T-helper 1 cell (primary cell): ENCODE results near the gene GEMIN4.

Source experiments
- DNase-seq, 5 donors: peaks; one replicate each; pipeline ENCODE4 v3.0.0-alpha.2; 2012 to 2020

The GEMIN4 gene

DNA sequence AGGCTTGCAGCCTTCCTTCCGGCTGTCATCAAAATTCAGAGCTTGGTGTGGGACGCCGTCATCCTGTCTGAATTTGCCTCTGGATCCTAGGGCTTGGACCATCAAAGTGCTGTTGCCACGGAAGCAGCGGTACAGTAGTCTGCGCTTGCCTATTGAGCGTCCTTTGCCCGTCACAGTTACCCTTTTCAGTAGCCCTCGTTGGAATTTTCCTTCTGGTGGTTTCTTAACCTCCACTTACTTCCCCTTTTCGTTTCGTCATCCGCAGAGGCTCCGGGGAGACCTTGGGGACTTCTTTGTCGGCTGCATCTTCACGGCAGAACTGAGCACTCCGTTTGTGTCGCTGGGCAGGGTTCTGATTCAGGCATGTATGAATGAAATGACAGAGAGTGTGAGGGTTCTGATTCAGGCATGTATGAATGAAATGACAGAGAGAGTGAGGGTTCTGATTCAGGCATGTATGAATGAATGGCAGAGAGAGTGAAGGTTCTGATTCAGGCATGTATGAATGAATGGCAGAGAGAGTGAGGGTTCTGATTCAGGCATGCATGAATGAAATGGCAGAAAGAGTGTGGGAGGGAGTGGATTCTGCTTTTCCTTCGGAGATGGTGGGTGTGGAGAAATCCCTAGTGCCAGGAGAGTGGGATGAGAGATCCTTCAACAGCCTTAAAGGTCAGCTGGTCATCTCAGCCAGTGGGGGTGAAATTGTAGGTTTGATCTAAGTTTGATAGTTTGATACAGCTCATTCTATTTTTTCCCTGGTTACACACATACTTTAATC, 11.6 kb downstream of the GEMIN4 start:
- peak in 1 of 5 donors; percentile 52 for DNase-seq

DNA sequence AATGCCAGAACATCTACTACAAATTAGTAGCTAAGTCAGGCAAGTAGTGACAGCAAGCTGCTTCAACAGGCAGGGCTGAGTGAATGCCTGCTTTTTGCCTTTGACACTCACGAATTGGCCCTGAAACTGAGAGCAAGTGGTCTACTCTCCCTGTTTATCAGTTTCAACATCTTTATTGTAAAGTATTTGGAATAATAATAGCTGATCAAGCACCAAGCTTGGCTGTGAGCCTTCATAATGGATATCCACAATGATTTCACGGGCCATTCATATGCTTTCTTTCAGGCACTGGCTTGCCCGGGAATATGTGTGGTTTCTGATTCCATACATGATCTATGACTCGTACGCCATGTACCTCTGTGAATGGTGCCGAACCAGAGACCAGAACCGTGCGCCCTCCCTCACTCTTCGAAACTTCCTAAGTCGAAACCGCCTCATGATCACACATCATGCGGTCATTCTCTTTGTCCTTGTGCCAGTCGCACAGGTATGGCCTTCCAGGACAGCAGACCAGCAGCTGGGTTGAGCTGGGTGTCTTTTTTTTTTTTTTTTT, 14.4 kb downstream of the GEMIN4 start:
- DNase-seq: no peak

DNA sequence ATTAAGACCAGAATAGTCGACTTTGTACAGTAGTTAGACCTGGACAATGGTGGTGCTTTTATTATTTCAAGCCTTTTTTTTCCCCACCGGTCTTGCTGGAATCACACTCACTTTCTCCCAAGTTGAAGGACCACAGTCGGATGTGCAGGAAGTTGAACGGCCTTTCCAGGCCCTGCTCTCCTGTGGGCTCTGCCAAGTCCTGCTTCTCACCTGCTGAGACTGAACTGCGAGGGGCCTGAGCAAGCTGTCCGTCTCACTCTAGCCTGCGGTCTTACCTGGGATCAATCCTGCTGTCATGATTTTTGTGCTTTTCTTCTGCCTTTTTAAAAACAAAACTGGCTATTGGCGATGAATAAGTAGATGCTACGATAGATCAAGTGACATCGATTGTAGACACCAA, 18.3 kb downstream of the GEMIN4 start:
- DNase-seq: no peak

DNA sequence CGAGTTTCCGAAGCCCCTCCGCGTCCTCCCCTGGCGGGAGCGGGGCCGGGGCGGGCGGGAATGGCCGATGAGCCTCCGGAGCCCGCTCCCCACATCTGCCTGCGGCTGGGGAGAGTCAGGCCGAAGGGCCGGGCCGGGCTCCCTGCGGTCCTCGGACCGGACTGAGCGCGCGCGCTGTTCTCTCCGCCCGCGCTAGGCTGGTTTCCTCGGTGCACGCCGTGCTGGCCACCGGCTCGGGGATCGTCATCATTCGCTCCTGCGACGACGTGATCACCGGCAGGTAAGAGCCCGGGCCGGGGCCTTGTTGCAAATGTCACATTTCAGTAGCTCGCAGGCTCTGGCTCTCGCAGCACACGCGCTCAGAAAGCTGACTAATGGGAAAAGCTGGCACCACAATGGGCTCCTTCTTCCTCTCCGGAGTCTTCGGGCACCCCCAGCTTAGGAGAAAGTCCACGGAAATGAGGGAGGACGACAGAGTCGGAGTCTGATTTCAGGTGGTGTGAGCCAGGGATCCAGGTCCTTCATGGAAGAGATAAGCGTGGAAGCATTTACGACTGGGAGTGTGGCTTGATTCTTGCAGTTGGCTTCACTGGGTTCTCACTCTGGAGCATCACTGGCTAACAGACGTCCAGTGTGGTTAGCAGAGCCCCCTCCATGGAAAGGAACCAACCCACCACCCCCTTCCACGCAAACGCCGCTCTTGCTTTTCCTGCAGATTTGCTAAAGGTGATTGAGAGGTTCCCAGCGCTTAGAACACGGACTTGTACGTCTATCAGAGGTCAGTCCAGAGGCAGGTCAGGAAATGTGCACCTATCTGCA, 19.0 kb downstream of the GEMIN4 start:
- peak in 1 of 5 donors; percentile 30 for DNase-seq

DNA sequence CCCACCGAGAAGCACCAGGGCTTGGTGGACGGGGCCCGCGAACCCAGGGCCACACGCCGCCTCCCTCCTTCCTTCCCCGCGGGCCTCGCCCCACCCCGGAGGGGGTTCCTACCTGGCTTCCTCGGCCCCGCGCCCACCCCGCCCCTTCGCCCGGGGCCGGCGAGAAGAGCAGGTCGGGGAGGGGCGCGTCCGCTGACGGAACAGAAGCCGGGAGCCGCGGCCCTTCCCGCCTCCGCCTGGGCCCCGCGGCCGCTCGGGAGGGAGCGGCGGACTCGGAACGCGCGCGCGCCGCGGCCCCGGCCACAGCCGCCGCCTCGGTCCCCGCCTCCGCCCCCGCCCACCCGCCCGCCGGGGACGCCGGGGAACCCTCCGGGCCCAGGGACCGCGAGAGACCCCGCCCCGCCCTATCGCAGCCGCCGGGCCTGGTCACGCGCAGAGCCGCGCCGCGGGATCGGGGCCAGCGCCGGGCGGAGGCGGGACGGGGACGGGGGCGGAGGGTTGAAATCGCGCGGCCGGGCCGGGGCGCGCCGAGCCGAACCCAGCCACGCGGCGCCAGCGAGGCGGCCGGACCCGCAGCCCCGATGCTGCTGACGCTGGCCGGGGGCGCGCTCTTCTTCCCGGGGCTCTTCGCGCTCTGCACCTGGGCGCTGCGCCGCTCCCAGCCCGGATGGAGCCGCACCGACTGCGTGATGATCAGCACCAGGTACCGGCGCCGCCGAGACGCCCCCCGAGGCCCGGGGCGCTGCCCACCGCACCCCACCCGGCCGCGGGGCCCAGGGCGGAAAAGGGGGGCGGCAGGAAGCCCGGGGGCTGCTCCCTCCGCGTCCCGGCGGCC, 19.8 kb downstream of the GEMIN4 start, which contains the start of gene TLCD3A:
Gene TLCD3A (plus strand): TSS at position 530 of the 835 bp plus-strand sequence. CDS start 52 bp downstream, at position 582.
- peak; percentile 23 to 50 (median 33) for DNase-seq

- DNase-seq: no peak
Measured at GRCh38 chr17:731644-732066, 20.4 kb downstream of the GEMIN4 start.

GRCh38 chr17:728911-729310, 23.2 kb downstream of the GEMIN4 start:
- DNase-seq: no peak

DNA sequence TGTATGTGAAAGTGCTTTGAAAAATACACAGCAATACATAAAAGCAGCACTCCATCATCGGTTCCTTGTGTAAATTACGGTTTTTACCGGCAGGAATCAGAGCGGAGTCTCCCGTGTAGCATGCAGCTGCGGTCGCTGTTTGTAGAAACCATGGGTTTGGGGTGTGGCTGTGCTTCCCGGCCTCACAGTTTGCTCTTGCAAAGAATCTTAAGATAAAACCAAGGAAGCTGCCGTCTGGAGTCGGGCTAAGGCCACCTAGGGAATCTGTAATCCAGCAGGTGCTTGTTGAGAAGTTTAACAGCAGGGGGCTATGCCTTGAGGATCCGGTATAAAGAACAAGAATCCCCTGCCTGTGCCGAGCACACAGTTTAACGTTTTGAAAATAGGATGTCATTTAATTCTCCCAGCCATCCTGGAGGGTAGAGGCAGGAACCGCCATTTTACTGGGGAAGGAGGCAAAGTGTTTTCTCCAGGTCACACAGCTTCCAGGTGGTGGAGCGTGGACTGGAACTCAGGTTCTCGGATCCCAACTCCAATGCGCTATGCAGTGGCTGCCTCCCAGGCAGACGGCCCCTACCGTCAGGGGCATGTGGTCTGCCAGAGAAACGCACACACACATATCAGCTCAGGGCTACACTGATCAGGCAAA, 25.7 kb downstream of the GEMIN4 start:
- DNase-seq: no peak

- DNase-seq: no peak
Measured at GRCh38 chr17:725746-726145, 26.3 kb downstream of the GEMIN4 start.

- no peak for DNase-seq
Measured at GRCh38 chr17:725084-725483, 27.0 kb downstream of the GEMIN4 start.

DNA sequence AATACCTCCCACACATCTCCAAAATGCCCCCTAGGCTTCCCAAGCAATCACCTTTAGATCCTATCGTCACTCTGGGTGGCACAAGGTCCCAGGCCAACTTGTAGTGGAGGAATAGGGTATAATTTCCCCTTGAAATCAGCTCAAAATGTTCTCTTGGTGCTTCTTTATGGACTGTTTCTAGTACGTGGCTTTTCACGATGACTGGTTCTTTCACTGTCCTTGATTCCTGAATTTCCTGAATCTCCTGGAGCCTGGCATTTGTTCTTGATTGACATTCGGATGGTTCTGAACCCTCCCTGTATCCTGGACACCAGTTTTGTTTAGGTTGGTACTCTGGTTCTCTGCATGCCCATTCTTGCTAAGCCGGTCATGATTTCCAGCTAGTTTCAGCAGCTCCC, 30.5 kb downstream of the GEMIN4 start:
- no peak for DNase-seq

DNA sequence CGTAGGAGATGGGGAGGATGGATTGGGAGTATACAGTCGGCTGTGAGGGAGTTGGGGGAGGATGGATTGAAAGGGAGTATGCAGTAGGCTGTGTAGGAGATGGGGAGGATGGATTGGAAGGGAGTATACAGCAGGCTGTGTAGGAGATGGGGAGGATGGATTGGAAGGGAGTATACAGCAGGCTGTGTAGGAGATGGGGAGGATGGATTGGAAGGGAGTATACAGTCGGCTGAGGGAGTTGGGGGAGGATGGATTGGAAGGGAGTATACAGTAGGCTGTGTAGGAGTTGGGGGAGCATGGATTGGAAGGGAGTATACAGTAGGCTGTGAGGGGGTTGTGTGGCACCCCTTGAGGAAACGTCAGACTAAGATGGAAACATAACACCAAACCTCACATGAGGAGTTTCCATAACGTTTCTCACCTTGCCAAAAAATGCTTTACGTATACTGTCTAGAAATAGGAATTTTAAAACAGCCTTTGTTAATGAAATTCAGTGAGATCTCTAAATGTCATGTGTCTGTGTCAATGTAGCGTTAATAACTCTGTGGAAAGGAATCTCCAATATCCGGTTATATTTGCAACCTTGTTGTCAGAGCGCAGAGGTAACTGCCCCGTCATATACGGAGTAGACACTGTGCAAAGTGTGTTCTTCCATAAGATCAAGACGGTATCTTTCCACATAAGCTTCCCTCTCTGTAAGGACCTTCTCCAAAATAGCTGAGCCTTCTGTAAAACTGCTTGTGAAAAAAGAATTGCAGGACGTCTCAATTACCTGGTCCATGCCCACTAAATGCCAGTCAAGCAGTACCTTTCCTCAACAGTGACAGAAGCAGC, 31.1 kb downstream of the GEMIN4 start:
- DNase-seq: no peak

GRCh38 chr17:718075-718474, 34.0 kb downstream of the GEMIN4 start:
- DNase-seq: no peak

DNA sequence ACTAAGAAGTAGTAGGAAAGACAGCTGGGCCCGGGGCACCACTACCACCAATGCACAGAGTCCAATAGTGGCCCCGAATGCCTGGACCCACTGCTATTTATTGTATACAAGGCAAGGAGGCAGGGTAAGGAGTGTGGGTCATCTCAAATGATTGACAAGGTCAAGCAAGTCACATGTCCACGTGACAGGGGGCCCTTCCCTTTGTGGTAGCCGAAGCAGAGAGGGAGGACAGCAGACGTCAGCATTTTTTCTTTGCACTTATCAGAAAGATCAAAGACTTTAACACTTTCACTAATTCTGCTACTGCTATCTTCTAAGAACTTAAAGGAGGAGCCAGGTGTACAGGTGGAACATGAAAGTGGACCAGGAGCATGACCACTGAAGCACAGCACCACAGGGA, 43.9 kb downstream of the GEMIN4 start:
- no peak for DNase-seq

DNA sequence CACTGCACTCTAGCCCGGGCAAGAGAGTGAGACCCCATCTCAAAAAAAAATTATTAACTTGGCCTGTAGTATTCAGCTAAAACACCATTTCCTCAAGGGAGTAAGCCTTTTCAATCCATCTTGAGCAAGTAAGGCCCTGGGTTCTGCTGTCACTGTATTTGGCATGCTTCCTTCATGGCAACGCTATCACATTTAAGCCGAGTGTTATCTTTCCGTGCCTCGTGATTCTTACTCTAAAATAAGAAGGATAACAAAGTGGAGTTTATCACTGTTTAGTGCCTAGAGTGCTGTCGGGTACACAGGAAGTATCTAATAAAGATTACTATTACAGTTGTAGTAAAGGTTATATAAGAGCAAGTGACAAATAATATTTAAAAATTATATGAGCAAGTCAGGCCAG, 46.2 kb downstream of the GEMIN4 start:
- no peak for DNase-seq

DNA sequence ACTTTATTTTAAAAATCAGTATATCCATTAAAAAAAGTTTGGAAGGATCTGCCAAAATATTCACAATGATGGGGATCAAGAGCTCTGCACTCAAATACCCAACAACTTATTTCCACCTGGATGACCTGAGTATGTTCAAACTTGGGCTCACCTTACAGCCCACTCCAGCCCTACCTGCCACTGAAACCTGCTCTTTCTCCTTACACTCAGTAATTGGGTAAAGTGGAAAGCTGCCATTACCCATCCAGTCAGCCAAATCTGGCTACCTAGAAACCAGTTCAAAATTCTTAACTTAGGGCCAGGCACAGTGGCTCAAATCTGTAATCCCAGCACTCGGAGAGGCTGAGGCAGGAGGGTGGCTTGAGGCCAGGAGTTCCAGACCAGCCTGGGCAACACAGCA, 47.1 kb downstream of the GEMIN4 start:
- no peak for DNase-seq

DNA sequence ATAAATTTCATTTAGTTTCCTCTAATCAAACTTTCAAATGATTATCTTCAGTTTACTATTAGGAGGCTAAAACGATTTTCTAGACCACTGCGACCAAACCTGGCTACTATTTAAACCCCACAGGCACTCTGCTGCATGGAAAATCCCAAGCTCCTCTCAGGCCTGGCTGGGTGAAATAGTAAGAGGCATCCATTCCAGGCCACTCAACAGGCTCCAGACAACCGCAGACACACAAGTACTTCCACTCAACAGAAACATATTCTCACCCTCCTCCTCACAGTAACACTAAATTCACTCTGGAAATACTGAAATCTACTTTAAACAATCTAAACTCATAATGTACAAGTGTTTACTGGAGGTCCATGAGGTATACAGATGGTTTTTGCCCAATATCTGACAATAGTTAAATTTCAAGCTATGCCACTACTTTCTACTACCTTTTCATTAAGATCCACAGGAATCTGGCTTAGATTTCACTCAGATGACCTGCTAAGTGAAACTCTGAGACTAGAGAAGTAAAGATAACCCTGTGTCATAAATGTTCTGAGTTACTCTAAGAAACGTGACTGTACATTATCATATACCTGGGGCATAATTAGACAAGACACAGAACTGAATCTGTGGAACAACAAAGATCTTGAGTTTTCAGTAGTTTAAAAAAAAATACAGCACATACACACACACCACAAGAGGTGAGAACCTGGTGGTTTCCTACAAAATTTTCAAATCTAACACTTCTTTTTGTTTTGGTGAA, 47.8 kb downstream of the GEMIN4 start:
- no peak for DNase-seq

DNA sequence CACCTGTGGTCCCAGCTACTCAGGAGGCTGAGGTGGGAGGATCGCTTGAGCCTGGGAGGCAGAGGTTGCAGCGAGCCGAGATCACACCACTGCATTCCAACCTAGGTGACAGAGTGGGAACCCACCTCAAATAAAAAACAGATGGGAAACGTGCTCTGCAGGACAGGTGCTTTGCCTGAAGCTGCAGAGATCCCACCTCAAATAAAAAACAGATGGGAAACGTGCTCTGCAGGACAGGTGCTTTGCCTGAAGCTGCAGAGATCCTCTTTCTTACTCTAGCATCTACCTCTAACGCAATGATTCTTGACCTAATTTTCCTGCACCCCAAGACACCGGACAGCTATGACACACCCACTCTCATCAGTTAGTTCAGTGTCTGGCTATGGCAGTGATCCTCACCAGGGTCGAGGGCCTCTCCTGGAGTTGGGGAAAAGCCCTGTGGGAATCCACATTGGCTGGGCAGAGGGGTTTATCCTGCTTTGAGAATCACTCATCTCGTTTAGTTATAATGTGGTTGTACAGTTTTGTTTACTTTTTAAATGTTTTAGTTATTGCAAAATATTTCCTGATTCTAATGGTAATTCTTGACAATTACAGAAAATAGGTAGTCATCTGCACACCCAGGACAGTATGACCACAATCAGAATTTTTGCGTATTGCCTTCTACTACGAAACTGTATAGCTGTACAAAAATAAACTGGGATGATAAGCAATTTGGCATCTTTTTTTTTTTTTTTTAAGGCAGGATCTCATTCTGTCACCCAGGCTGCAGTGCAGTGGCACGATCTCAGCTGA, 48.8 kb downstream of the GEMIN4 start:
- no peak for DNase-seq

GRCh38 chr17:700504-701094, 51.5 kb downstream of the GEMIN4 start:
- DNase-seq: peak in 1 of 5 donors; percentile 27
